NCI-H345 treated with DMSO at 0.1 percent for 48 hours (cell line): ENCODE results near the gene ATXN2.
A peak's percentile ranks its signal among the peaks of the same experiment; 100 is the strongest.

Experiments used
- DNase-seq: peaks from one replicate; lab custom pipeline; 2025; ENCODE audit not compliant: unreplicated experiment; lab: John Stamatoyannopoulos, UW

Gene ATXN2

DNA sequence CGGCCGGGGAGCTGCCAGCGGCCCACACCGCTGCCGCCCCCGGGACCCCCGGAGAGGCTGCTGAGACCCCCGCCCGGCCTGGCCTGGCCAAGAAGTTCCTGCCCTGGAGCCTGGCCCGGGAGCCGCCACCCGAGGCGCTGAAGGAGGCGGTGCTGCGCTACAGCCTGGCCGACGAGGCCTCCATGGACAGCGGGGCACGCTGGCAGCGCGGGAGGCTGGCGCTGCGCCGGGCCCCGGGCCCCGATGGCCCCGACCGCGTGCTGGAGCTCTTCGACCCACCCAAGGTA, 180.6 kb downstream of the ATXN2 start:
- no peak for DNase-seq

DNA sequence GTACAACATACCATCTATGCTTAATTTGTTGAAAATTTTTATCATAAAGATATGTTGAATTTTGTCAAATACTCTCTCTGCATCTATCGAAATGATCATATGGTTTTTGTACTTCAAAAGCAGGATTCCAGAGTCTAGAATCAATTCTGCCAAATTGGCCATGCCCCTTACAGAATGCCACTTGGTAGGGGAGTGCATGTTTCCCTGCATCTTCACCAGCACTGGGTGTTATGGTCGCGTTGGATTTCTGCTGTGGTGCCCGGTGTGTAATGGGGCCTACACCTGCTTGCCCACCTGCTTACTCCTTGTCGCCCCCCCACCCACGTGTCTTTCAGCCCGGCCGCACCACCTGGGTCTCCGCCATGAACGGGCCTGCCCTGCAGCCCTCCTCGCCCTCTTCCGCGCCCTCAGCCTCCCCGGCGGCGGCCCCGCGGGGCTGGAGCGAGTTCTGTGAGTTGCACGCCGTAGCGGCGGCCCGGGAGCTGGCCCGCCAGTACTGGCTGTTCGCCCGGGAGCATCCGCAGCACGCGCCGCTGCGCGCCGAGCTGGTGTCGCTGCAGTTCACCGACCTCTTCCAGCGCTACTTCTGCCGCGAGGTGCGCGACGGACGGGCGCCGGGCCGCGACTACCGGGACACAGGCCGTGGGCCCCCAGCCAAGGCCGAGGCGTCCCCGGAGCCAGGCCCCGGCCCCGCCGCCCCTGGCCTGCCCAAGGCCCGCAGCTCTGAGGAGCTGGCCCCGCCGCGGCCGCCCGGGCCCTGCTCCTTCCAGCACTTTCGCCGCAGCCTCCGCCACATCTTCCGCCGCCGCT, 181.1 kb downstream of the ATXN2 start:
- no peak for DNase-seq

DNA sequence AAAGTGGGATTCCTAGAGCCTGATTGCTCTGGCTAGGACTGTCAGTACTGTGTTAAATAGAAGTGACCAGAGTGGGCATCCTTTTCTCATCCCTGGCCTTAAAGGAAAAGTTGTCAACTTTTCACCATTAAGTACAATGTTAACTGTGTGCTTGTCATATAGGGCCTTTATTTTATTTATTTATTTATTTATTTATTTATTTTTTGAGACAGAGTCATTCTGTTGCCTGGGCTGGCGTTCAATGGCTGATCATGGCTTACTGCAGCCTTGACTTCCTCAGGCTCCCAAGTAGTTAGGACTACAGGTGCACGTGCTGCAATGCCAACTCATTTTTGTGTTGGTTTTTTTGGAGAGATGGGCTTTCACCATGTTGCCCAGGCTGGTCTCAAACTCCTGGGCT, 181.8 kb downstream of the ATXN2 start:
- DNase-seq, result no peak

DNA sequence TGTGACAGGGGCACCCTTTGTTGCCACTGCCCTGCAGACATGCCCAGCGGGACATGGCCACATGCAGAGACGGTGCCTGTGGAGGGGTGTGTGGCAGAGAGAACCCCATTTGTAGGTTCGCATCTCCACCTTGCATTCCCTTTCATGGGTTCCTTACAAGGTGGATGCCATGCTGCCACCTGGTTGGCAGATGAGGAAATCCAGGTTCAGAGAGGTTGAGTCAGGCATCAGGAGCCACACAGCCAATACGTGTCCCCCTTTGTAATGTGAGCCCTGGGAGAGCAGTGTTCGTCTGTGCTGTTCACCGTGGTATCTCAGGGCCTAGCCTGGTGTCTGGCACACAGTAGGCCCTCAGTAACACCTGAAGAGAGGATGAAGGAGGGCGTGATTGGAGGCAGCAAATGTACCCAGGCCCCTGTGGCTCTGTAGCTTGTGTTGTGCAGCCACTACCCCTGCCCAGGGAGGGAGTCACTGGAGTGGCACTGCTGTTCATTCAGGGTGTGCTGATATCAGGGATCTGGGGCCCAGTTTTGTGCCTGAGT, 184.3 kb downstream of the ATXN2 start:
- DNase-seq, result no peak

DNA sequence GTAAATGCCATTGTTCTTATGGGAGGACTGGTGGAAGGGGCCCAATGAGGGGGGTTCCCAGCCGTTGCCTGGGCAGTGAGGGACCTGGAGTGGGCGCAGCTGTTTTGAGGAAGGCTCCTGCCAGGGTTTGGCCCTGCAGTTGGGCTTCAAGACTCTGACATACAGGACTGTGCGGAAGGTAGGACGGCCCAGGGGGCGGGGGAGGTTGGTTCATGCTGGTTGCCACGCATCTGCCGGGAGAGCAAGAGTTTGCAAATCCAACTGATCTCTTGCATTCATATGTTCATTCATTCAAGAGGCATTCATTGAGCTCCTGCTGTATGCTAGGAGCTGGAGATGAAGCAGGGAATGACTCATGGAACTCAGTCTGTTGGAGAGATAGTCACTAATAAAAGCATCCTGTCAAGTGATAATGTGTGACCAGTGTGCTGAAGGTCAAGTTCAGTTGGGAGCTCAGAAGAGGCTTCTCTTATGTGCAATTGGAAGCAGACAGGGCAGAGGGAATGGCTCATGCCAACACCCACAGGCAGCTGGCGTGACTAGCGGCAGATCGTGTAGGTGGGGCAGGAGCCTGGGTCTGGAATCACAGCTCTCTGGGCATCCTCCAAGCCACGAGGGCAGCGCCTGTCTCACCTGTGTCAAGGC, 185.6 kb downstream of the ATXN2 start:
- DNase-seq, result no peak

DNA sequence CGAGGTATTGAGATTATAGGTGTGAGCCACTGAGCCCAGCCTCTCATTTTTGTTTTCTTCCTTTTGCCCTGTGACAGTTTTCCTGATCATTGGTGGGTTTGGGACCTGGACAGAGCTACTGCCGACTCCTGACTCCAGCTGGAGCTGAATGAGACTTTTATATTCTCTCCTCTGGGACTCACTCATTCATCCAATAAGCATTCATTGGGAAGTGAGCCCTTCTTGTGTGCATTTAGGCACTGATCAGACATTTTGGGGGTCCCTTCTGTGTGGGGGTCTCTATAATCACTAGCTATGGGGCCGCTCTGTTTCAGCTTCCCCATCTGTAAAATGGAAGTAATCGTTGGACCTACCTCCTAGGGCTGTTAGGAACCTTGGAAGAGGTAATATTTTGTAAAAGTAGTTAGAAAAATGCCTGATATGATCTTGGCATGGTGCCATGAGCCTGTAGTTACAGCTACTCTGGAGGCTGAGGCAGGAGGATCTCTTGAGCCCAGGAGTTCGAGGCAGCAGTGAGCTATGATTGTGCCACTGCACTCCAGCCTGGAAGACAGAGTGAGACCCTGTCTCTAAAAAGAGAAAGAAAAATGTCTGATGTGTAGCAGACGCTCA, 186.2 kb downstream of the ATXN2 start:
- DNase-seq, result peak; percentile 5

DNA sequence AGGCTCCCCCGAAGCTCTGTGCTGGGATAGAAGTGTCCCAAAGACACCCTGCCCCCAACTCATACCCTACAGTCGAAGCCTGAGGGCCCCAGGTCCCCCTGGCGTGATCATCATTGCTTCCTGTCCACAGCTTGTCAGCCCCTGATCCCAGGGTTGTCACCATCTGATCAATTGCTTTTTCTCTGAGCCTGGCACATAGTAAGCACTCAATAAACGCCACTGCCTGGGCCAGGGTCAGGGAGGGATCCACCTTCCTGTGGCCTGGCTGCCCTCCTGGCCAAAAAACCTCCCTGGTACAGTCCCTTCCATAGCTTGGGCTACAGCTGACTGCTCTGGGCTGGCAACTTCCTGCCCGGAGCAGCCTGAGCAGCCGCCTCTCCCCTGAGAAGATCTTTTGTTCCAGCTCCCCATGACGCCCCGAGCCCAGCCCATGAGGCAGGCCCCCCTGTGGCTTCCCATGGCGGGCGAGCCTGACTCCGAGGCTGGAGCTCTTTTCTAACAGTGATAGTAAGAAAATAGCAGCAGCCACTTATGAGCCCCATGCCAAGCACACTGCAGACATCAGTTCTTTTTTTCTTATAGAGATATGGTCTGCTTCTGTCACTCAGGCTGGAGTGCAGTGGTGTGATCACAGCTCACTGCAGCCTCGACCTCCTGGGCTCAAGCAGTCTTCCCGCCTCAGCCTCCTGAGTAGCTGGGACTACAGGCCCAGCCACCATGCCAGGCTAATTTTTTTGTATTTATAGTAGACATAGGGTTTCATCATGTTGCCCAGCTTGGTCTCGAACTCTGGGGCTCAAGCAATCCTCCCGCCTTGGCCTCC, 186.9 kb downstream of the ATXN2 start:
- DNase-seq, result peak; percentile 90

DNA sequence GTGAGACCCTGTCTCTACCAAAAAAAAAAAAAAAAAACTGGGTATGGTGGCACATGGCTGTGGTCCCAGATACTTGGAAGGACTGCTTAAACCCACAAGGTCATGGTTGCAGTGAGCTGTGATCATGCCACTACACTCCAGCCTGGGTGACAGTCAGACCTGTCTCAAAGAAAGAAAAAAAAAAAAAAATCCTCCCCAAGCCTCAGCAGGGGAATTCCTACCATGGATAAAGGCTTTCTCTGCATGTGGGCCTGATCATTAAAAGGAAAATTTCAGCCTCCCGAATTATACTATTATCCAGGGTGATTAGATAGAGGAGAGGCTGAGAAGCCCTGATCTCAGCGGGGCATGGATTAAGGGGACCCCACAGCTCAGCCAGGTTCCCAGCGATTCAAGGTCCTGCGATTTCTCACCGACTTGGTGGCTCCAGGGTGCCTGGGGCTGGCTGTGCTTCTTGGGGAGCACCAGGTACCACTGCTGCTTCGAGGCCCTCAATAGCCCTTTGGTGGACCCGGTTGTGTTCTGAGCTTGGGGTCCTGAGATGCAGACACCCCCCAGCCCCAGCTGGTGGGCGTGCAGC, 187.8 kb downstream of the ATXN2 start:
- DNase-seq, result no peak

DNA sequence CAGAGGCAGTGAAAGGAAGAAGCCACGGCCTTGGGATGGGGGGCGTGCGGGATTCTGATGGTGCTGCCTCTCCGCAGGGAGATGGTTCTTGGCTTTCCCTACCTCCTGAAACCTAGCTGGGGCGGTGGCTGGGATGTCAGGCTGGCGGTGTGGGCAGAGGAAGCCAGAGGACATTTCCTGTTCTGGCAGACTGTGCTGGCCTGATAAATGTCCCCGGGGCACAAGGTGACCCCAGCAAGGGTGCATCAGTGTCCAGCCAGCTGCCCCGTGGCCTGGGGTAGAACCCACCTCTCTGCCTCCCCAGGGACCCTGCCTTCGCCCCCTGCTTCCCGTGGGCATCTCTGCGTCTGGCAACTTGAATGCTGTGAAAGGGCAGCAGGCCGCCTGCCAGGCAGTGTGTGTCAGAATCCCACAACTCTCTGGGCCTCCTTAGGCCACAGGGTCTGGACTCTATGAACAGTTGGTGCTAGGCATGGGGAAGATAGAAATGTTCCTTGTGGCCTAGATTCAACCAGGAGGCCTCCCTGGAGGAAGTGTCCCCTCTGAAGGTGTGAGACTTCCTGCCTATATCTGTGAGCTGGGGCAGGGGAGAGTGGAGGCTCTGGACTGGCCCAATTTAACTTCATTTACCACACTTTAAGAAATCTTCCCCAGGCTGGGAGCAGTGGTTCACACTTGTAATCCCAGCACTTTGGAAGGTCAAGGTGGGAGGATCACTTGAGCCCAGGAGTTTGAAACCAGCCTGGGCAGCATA, 188.5 kb downstream of the ATXN2 start:
- DNase-seq, result no peak

DNA sequence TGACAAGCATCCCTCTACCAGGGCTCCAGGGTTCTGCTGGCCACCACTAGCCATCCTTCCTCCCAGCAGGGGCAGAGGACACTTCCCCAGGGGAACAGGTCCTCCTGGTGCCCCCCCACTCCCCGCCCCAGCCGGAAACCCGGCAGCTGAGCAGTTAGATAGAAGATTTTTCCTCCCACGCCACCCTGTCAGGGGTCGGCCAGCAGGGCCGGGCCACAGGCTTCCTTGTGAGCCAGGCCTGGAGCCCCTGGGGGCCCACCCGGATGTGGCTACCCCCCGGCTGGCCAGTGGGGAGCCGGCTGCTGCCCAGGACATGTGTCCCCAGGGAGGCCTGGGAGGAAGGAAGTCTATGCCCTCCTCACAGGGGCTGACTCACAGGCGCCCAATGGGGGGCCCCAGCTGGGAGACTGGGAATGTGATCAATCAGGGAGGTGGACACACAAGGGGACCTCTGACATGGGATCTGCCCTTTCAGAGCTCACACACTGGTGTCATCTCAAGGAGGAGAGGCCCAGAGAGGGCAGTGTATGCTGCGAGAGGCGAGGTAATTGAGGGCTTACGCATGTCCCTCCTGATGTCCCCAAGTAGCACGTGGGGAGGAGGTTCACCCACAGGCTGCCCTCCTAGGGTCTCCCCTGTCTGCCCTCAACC, 189.2 kb downstream of the ATXN2 start:
- no peak for DNase-seq

DNA sequence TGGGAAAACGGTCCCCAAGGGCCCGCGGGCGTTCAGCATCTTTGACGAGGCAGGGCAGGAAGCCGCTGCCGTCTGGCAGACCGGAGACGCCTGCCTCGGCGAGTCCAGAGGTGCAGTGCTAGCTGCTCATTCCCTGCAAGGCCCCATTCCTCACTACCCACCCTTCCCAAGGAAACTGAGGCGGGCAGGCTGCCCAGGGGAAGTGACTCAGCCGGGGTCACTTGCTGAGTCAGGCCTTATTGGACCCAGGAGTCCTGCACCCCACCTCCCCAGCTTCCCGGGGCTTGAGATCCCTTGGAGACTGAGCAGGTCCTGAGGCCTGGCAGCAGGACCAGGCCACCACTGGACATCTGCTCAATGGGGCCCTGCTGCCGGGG, 189.7 kb downstream of the ATXN2 start:
- DNase-seq, result no peak

DNA sequence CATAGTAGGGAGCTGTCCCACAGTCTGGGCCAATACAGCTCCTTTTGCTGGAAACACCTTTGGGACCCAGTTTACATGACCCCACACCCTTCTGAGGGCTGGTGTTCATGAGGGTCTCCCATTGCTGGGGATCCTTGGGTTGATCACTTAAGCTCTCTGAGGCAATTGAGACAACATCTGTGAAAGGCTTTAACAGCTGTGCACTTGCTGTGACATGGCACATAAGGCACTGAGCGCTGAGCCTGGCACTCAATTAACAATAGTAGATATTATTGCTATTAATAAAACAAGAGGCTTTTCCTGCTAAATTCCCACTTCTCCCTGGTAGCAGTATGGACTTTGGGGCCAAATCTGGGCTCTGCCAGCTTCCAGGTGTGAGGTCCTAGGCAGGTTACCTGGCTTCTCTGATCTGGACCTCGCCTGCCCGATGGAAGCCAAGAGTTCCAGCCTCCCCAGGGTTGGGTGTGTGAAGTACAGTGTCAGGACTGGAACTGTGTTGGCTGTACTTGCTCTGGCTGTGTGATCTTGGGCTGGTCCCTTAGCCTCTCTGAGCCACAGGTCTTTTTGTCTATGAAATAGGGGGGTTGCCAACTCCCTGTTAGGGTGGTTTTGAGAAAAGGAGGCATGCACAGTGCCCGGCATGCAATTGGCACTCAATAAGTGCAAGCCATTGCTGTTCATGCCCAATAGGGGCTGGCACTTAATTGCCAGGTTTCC, 190.3 kb downstream of the ATXN2 start:
- no peak for DNase-seq

DNA sequence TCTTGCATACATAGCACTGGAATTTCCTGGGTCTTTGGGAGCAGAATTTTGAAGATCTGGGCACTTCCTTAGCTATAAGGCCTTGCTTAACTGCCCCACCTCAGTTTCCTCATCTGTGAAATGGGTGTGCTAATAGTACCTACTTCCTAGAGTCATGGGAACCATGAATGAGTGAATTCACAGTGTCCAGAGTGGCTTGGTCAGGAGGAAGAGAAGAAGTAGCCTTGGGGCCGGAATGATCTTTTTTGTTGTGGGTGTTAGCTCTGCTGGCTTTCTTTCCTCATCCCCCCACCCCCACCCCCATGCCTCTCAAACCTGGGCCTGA, 191.0 kb downstream of the ATXN2 start:
- no peak for DNase-seq

DNA sequence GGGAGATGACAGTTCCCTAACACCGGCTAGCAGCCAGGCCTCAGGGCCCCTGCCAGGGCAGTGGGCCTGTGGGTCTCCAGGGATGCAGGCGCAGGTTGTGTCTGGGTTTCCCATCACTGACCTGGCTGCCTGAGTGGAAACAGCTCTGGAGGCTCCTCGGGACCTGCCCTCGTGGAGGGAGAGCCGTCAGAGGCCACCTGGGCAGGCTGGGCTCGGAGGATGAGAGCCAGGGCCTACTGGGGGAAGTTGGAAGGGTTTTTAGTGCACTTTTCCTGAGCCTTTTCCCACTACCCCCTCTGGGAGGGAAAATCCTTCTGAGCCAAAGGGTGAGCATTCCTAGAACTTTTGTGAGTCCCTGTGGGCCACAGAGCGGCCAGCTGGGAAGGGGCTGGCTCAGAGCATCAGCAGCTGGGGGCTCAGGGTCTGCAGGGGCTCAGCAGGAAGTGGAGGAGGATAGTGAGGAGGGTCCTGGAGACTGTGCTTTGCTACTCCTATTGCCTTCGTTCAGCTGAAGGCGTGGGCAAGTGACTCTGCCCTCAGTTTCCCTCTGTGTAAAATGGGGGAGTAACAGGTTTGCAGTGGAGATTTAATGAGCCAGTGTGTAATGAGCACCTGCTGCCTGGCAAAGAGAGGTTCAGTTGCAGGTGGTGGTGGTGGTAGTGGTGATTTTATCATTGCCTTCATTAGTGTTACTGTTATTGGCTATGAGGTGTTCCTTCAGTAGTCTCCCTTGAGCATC, 191.6 kb downstream of the ATXN2 start:
- no peak for DNase-seq

DNA sequence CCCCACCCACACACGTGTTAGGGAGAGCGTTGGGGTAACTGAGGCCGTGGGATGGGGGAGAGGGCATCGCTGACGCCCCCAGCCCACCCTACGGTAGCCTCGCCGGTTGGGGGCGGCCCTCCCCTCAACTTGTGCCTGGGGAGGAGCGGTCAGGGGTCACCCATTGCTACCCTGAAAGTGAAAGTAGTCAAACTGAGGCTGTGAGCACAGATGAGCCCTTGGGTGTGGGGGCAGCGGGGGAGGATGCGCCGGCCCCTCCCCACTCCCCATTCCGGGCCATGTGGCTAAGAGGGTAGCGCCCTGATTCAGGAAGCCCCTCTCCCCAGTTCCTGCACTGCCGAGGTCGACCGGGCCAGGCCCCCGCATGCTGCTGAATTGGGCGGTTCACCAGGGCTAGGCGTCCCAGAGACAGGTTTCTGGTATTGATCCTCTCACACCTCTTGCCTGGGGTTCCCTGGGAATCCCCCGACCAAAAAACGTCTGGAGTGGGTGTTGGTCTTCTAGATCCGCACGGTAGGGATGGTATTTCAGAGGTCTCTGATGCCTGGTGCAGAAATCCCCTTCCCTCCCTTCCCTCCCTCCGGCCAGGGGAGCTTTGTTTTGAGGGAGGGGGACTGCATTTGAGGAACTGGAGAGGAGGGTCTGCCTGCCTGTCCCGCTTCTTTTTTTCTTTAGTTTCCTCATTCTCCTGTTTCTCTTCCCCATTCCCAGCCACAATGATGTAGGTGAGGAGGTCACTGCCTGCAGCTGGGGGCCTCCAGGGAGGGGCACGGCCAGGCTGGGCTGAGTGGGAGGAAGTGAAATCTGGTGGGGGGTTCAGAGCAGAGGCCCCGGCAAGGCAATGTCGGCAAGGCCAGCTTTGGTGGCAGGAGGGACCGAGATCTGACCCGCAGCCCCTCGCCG, 192.4 kb downstream of the ATXN2 start:
- DNase-seq, result no peak

DNA sequence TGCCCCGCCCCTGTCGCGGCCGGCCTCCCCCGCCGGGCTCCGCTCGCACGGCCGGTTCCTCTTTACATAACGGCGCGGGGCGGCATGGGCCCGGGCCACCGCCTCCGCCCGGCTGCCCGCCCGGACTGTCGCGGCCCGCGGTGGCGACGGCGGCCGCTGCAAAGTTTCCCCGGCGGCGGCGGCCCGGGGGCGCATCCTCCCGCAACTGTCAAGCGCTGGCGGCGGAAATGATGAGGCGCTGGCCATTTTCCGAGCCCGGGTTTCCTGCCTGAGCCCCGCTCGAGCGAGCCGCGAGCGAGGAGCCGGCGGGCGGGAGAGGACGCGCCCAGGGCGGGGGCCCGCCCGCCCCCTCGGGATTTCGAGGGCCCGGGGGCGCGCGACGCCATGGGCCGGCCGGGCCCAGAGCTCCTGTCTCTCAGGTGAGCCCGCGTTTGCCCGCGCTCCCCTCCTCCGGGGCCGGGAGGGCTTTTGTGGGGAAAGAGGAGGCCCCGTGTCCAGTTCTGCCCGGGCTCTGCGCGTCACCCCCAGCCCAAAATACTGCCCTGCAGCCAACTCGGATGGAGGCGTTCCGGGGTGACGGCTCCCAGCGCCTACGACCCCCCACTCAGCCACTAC, 193.1 kb downstream of the ATXN2 start, which contains the start of gene SH2B3:
Gene SH2B3 (plus strand): TSS at position 65 of the 615 bp plus-strand sequence. CDS start 12,223 bp downstream, outside the sequence.
- DNase-seq, result peak; percentile 27
